Sigmoid colon (tissue), 7 donors: ENCODE measurements around the gene UBL4B. TPM values are rescaled to one million over a fixed set of nuclear protein-coding genes. Genes with fewer than 3 reads are reported as not detected.

ENCODE experiments used
- DNase-seq: peaks from one replicate; pipeline ENCODE4 v3.0.0-alpha.2; 2019
- H3K27ac ChIP-seq, 4 donors: fragments of 200-600 bp; sonication (generic); one replicate each; pipeline ENCODE4 v1.5.1; 2016 to 2019; ENCODE audit warnings: mild to moderate bottlenecking in 1 of 4
- H3K27me3 ChIP-seq, 3 donors: fragments of 200-600 bp; sonication (generic); one replicate each; pipeline ENCODE4 v1.5.1; 2019; ENCODE audit warnings: mild to moderate bottlenecking in 1 of 3
- H3K36me3 ChIP-seq, 4 donors: fragments of 200-600 bp; sonication (generic); one replicate each; pipeline ENCODE4 v1.5.1; 2016 to 2019
- H3K4me1 ChIP-seq, 4 donors: fragments of 200-600 bp; sonication (generic); one replicate each; pipeline ENCODE4 v1.5.1; 2017 to 2019
- H3K4me3 ChIP-seq, 4 donors: fragments of 200-600 bp; sonication (generic); one replicate each; pipeline ENCODE4 v1.5.1; 2017 to 2019; ENCODE audit warnings: mild to moderate bottlenecking in 2 of 4, moderate library complexity in 1 of 4
- H3K9me3 ChIP-seq, 4 donors: fragments of 200-600 bp in 3 of 4; sonication (generic) in 3 of 4; one replicate each; pipeline versions ENCODE4 v1.5.1 to v1.6.1; 2013 to 2019
- EP300 ChIP-seq, 4 donors: sonication (generic); formaldehyde crosslinking; IDR thresholded peaks; one replicate each; pipeline ENCODE4 v1.6.1; 2017; ENCODE audit warnings: antibody characterized with exemption in 4 of 4
- POLR2A ChIP-seq, 2 donors: fragments of 450-650 bp; IDR thresholded peaks; one replicate each; pipeline ENCODE4 v1.6.1; 2016; ENCODE audit warnings: antibody characterized with exemption in 2 of 2, mild to moderate bottlenecking in 2 of 2, moderate library complexity in 2 of 2
- POLR2AphosphoS5 ChIP-seq, 4 donors: sonication (generic); formaldehyde crosslinking; IDR thresholded peaks; one replicate each; pipeline ENCODE4 v1.6.1; 2017; ENCODE audit warnings: antibody characterized with exemption in 4 of 4
- whole genome bisulfite sequencing, 2 donors: extraction: QIAGEN DNeasy Blood & Tissue Kit; methylation state at CpG; one replicate each; pipeline ENCODE4 v1.1.7; 2013; 5-methylcytosine and 5-hydroxymethylcytosine counted together
- intact Hi-C: fragments of 100-400 bp; cut with DNase I; formaldehyde crosslinking; loops from one replicate; pipeline ENCODE4 v1.15.1; 2023
- polyA plus RNA-seq, 3 donors: library from polyadenylated mRNA; stranded (reverse); fragments of 200-250 nt; gene quantifications; one replicate each; pipeline ENCODE4 v1.2.3, GENCODE V29; 2013
- total RNA-seq, 4 donors: library from RNA; depleted of rRNA; stranded (reverse); fragments of >200 nt; gene quantifications; one replicate each; pipeline ENCODE4 v1.1.0, GENCODE V29; 2016
- TF ChIP-seq, protein P1 (sequence below), 4 experiments: fragments of 450-650 bp in 3 of 4; fragments of 200-600 bp in 1 of 4; IDR thresholded peaks; one replicate each; pipeline ENCODE4 v1.5.1; 2016 to 2019; ENCODE audit warnings: antibody characterized with exemption in 4 of 4, mild to moderate bottlenecking in 3 of 4, moderate library complexity in 2 of 4
- donor health status: healthy with polysubstance abuse.
- donor health status: Bipolar disorder and iron deficiency.
- donor health status: healthy.

The UBL4B gene
- total and polyA plus RNA-seq, 7 donors = 0.06 to 0.33 TPM; not detected in 5

DNA sequence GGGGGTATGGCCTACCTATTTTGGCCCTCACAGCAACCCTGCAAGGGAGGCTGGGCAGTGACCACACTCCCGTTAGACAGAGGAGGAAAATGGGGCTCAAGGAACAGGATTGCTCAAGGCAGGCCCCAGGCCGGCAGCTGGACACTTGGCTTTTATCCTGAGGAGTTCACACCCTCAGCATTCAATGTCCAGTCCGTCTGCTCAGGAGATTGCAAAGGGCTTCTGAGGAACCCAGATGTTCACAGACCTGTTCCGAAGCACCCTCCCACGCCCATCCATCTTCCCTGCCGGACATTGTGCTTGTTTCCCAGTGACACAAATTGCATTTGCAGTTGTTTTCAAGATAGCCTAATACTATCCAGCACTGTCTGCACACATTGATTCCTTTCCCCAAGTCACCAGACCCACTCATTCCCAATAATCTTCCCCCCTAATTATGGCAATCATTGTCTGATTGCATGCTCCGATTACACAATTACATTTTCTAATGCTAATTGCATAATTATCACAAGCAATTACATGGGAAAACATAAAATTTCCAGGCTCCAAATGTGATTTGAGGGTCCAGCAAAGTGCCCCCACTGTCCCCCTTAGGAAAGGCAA lies 4.3 kb upstream of the UBL4B start:
- no peaks in the 10 kb centered on the region for H3K9me3 ChIP-seq
- H3K4me1 ChIP-seq = no peaks in the 10 kb centered on the region
- no peak overlapping the region for H3K4me3 ChIP-seq
- H3K27ac ChIP-seq = no peak overlapping the region
- 70 to 71% methylated on average over 7 of the region's 7 CpGs for WGBS, 2 donors
- no peak for DNase-seq
- TF ChIP-seq POLR2A (IDR thresholded peaks at IDR 0.05) = no peak
- TF ChIP-seq, protein P1, sequence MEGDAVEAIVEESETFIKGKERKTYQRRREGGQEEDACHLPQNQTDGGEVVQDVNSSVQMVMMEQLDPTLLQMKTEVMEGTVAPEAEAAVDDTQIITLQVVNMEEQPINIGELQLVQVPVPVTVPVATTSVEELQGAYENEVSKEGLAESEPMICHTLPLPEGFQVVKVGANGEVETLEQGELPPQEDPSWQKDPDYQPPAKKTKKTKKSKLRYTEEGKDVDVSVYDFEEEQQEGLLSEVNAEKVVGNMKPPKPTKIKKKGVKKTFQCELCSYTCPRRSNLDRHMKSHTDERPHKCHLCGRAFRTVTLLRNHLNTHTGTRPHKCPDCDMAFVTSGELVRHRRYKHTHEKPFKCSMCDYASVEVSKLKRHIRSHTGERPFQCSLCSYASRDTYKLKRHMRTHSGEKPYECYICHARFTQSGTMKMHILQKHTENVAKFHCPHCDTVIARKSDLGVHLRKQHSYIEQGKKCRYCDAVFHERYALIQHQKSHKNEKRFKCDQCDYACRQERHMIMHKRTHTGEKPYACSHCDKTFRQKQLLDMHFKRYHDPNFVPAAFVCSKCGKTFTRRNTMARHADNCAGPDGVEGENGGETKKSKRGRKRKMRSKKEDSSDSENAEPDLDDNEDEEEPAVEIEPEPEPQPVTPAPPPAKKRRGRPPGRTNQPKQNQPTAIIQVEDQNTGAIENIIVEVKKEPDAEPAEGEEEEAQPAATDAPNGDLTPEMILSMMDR (IDR thresholded peaks at IDR 0.05) = no peak
- TF ChIP-seq EP300 (IDR thresholded peaks at IDR 0.05) = no peak
- no peak for TF ChIP-seq POLR2AphosphoS5 (IDR thresholded peaks at IDR 0.05)
- no peaks in the 10 kb centered on the region for H3K27me3 ChIP-seq
- no peaks in the 10 kb centered on the region for H3K36me3 ChIP-seq
- intact Hi-C loops = loop anchor here (2.0 kb wide), 1 partner anchor 21 kb away; no protein-coding TSS in a partner anchor

DNA sequence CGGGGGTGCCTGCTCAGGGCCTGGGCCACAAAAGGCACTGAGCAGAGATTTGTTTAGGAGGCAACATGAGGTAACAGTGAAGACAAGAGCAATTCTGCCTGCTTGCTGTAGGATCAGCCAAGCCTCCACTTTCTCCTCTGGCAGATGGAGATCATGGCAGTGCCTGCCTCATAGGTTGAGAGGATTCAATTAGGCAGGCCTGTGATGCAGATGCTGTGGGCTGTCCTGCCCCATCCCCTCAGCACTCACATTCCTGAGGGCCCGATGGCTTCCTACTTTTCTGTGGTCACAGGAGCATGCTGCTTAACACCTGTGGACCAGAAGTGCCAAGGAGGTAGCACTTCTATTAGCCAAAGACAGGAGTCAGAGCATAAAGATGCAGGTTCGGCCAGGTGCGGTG lies 1.2 kb upstream of the UBL4B start:
- Histone ChIP-seq H3K4me3 (no peak overlapping the region), H3K4me1 (no peaks in the 10 kb centered on the region), H3K27ac (no peak overlapping the region), H3K9me3 (no peaks in the 10 kb centered on the region), H3K36me3 (no peaks in the 10 kb centered on the region), H3K27me3 (peaks cover 0 to 2% (median 0%) of the 10 kb centered on the region in 3 donors)
- WGBS, 2 donors = 76 to 87% methylated on average over 4 of the region's 4 CpGs
- no peak for DNase-seq
- intact Hi-C loops = no loop called here
- TF ChIP-seq, protein P1 (IDR thresholded peaks at IDR 0.05) = no peak
- TF ChIP-seq EP300 (IDR thresholded peaks at IDR 0.05) (no peak), POLR2AphosphoS5 (IDR thresholded peaks at IDR 0.05) (no peak), POLR2A (IDR thresholded peaks at IDR 0.05) (no peak)

DNA sequence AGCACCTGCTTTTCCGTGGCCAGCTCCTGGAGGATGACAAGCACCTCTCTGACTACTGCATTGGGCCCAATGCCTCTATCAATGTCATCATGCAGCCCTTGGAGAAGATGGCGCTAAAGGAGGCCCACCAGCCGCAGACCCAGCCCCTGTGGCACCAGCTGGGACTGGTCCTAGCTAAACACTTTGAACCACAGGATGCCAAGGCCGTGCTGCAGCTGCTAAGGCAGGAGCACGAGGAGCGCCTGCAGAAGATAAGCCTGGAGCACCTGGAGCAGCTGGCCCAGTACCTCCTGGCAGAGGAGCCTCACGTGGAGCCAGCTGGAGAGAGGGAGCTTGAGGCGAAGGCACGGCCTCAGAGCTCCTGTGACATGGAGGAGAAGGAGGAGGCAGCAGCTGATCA lies 413 bp downstream of the UBL4B start:
- Histone ChIP-seq H3K9me3 (no peaks in the 10 kb centered on the region), H3K36me3 (no peaks in the 10 kb centered on the region), H3K27ac (no peak overlapping the region), H3K4me1 (no peaks in the 10 kb centered on the region), H3K4me3 (no peak overlapping the region), H3K27me3 (peaks cover 0 to 3% (median 0%) of the 10 kb centered on the region in 3 donors)
- no peak for TF ChIP-seq POLR2AphosphoS5 (IDR thresholded peaks at IDR 0.05)
- TF ChIP-seq, protein P1 (IDR thresholded peaks at IDR 0.05) = no peak
- TF ChIP-seq EP300 (IDR thresholded peaks at IDR 0.05) = no peak
- TF ChIP-seq POLR2A (IDR thresholded peaks at IDR 0.05) = no peak
- no peak for DNase-seq
- intact Hi-C loops = no loop called here
- whole genome bisulfite sequencing, 2 donors = 46 to 72% methylated on average over 9 of the region's 9 CpGs

DNA sequence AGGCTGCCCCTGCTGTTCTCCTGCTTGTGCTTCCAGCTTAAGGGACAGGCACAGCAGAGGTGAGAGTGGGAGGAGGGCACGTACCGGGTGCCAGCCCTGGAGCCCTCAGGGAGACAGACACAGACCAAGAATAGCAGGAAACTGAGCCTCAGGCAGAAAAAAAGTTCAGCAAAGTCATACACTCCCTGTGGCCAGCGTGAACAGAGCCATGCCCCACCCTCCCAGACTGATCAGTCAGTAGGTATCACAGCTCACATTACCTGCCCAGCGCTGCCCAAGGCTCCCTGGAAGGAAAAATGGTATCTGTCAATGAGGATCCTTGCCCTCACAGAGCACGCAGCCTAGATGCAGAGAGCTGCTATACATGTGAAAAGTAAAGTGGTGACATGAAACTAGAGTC lies 1.3 kb downstream of the UBL4B start:
- no peak for DNase-seq
- no peak for TF ChIP-seq POLR2AphosphoS5 (IDR thresholded peaks at IDR 0.05)
- no peak for TF ChIP-seq EP300 (IDR thresholded peaks at IDR 0.05)
- no peak for TF ChIP-seq POLR2A (IDR thresholded peaks at IDR 0.05)
- TF ChIP-seq, protein P1 (IDR thresholded peaks at IDR 0.05) = no peak
- WGBS, 2 donors = 58 to 73% methylated on average over 5 of the region's 5 CpGs
- H3K36me3 ChIP-seq = no peaks in the 10 kb centered on the region
- intact Hi-C loops = no loop called here
- H3K27me3 ChIP-seq = peaks cover 0 to 3% (median 0%) of the 10 kb centered on the region in 3 donors
- no peaks in the 10 kb centered on the region for H3K4me1 ChIP-seq
- no peak overlapping the region for H3K27ac ChIP-seq
- H3K9me3 ChIP-seq = no peaks in the 10 kb centered on the region
- no peak overlapping the region for H3K4me3 ChIP-seq

DNA sequence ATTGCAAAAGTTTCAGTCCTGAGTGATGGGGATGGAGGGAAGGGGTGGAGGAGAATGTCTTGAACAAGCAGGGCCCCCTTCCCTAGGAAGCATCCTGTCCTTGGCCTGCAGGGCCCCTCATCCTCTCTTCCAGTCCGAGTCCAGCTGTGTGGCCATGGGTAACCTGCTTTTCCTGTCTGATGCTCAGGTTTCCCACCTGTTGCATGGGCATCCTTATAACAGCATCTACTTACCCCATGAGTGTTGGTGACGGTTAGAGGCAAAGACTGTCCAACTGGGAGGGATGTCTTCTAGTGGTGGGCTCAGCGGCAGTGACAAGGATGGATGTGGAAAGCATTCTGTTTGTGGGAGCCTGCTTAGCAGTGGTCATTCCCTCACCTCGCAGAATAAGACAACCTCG lies 1.9 kb downstream of the UBL4B start:
- Histone ChIP-seq H3K4me3 (no peak overlapping the region), H3K4me1 (no peaks in the 10 kb centered on the region), H3K9me3 (no peaks in the 10 kb centered on the region), H3K27me3 (peaks cover 0 to 3% (median 0%) of the 10 kb centered on the region in 3 donors), H3K27ac (no peak overlapping the region), H3K36me3 (no peaks in the 10 kb centered on the region)
- WGBS, 2 donors = 78 to 81% methylated on average over 5 of the region's 5 CpGs
- DNase-seq = no peak
- TF ChIP-seq POLR2A (IDR thresholded peaks at IDR 0.05) = no peak
- no peak for TF ChIP-seq POLR2AphosphoS5 (IDR thresholded peaks at IDR 0.05)
- TF ChIP-seq, protein P1 (IDR thresholded peaks at IDR 0.05) = no peak
- no peak for TF ChIP-seq EP300 (IDR thresholded peaks at IDR 0.05)
- intact Hi-C loops = no loop called here
